GM06990 (cell line): ENCODE results near the gene POU2F3.

Experiments
- DNase-seq: peaks from one replicate; pipeline ENCODE4 v3.0.0-alpha.2; 2011; ENCODE audit not compliant: insufficient read length; ENCODE audit errors: extremely low read depth
- H3K27me3 ChIP-seq: replicated peaks from 2 replicates; pipeline ENCODE4 v1.6.0; 2011; ENCODE audit warnings: low read length; ENCODE audit not compliant: control insufficient read depth, insufficient read depth
- H3K36me3 ChIP-seq: 2 replicates; pipeline ENCODE4 v1.5.1; 2011; ENCODE audit warnings: low read length; ENCODE audit not compliant: control insufficient read depth, insufficient read depth
- H3K4me3 ChIP-seq: replicated peaks from 2 replicates; pipeline ENCODE4 v1.5.1; 2011; ENCODE audit warnings: low read depth, mild to moderate bottlenecking, control low read depth, low read length
- CTCF ChIP-seq: IDR thresholded peaks from 2 replicates; pipeline ENCODE4 v1.5.1; 2011; ENCODE audit warnings: low read length, control low read depth, mild to moderate bottlenecking, inconsistent platforms; ENCODE audit not compliant: insufficient read depth, poor library complexity, severe bottlenecking

The POU2F3 gene

GRCh38 chr11:120212259-120212878, 27.6 kb upstream of the POU2F3 start:
- no peaks in the 10 kb centered on the region for H3K36me3 ChIP-seq
- TF ChIP-seq CTCF: no peak
- H3K4me3 ChIP-seq: no peak overlapping the region
- no peak for DNase-seq
- no peaks in the 10 kb centered on the region; the same call in 1 of the 2 replicates for H3K27me3 ChIP-seq

GRCh38 chr11:120212926-120213325, 27.0 kb upstream of the POU2F3 start:
- Histone ChIP-seq H3K27me3 (no peaks in the 10 kb centered on the region; the same call in 1 of the 2 replicates), H3K36me3 (no peaks in the 10 kb centered on the region), H3K4me3 (no peak overlapping the region)
- no peak for DNase-seq
- TF ChIP-seq CTCF: no peak

DNA sequence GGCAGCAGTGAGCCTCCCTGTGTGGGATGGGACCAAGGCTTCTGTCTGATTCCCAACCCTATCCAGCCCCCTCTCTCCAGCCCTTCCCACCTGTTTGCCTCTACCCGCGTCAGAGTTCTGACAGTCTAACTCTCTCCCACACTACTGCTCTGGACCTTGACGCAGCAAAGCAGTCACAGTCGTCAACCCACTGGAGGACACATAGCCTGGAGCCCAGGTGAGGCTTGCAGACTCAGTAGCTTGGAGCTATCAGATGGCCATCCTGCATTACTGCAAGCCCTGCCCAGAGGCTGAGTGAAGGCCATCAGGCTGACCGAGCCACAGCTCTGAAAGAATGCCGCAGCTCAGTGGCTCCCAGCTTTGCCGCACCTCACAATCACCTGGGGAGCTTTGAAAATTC, 25.4 kb upstream of the POU2F3 start:
- Histone ChIP-seq H3K27me3 (no peaks in the 10 kb centered on the region; the same call in 1 of the 2 replicates), H3K36me3 (no peaks in the 10 kb centered on the region), H3K4me3 (no peak overlapping the region)
- no peak for DNase-seq
- no peak for TF ChIP-seq CTCF

GRCh38 chr11:120215634-120216033, 24.3 kb upstream of the POU2F3 start:
- Histone ChIP-seq H3K27me3 (no peaks in the 10 kb centered on the region; the same call in 1 of the 2 replicates), H3K36me3 (no peaks in the 10 kb centered on the region), H3K4me3 (no peak overlapping the region)
- no peak for TF ChIP-seq CTCF
- no peak for DNase-seq

GRCh38 chr11:120216426-120217102, 23.4 kb upstream of the POU2F3 start:
- no peak for DNase-seq
- H3K27me3 ChIP-seq: no peaks in the 10 kb centered on the region; the same call in 1 of the 2 replicates
- no peaks in the 10 kb centered on the region for H3K36me3 ChIP-seq
- no peak for TF ChIP-seq CTCF
- no peak overlapping the region for H3K4me3 ChIP-seq
